ENCODE results near the gene PAMR1.

Gene PAMR1

DNA sequence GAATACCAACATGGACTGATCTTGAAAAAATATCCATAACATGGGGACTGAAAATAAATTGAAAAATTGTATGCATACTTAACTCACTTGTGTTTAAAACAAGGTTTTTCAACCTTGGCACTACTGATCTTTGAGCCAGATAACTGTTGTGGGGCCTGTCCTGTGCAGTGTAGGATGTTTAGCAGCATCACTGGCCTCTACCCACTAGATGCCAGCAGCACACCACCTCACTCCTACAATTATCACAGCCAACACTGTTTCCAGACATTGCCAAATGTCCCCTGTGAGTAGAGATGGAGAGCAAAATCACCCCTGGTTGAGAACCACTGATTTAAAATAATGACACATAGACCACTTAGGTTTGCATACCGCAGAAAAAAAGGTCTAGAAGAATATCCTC is 61.1 kb downstream of the PAMR1 start:
- H3K36me3 ChIP-seq (ENCODE audit: control insufficient read depth, insufficient read depth, low read length): no peaks in the 10 kb centered on the region
- peaks cover 3% of the 10 kb centered on the region for H3K27me3 ChIP-seq (replicated peaks; ENCODE audit: control insufficient read depth, insufficient read depth, low read length, poor library complexity, severe bottlenecking)
- no peaks in the 10 kb centered on the region for H3K4me1 ChIP-seq (ENCODE audit: control insufficient read depth, insufficient read depth, low read length, poor library complexity, severe bottlenecking)
- no peak overlapping the region for H3K4me3 ChIP-seq (ENCODE audit: insufficient read depth, low read depth, low read length, poor library complexity, severe bottlenecking)
- no peak for DNase-seq
- no peak overlapping the region for H3K27ac ChIP-seq (ENCODE audit: insufficient read depth, low read length, poor library complexity, severe bottlenecking)
- H3K9me3 ChIP-seq (ENCODE audit: control insufficient read depth, low read length): no peaks in the 10 kb centered on the region

DNA sequence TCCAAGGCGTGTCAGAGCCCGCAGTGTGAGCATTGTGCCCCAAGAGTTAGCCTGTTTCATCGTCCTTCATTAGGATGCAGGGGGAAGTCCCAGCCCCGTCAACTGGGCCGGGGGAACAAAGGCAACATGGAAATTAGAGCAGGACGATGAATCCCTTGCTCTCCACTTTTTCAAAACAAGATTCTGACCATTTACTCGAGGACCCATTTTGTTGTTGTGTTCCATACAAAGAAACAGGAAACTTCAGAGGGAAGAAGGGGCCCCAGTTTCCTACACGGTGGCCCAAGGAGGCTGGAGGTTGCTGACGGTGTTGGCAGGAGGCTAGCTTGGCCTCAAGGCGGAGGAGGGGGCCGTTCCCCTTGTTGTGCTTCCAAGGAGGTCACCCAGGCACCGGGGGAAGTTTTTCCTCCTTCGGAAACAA is 62.1 kb downstream of the PAMR1 start:
- H3K36me3 ChIP-seq (ENCODE audit: control insufficient read depth, insufficient read depth, low read length): no peaks in the 10 kb centered on the region
- H3K27me3 ChIP-seq (replicated peaks; ENCODE audit: control insufficient read depth, insufficient read depth, low read length, poor library complexity, severe bottlenecking): peaks cover 3% of the 10 kb centered on the region
- no peaks in the 10 kb centered on the region for H3K4me1 ChIP-seq (ENCODE audit: control insufficient read depth, insufficient read depth, low read length, poor library complexity, severe bottlenecking)
- H3K4me3 ChIP-seq (ENCODE audit: insufficient read depth, low read depth, low read length, poor library complexity, severe bottlenecking): no peak overlapping the region
- DNase-seq: no peak
- H3K27ac ChIP-seq (ENCODE audit: insufficient read depth, low read length, poor library complexity, severe bottlenecking): no peak overlapping the region
- H3K9me3 ChIP-seq (ENCODE audit: control insufficient read depth, low read length): no peaks in the 10 kb centered on the region

DNA sequence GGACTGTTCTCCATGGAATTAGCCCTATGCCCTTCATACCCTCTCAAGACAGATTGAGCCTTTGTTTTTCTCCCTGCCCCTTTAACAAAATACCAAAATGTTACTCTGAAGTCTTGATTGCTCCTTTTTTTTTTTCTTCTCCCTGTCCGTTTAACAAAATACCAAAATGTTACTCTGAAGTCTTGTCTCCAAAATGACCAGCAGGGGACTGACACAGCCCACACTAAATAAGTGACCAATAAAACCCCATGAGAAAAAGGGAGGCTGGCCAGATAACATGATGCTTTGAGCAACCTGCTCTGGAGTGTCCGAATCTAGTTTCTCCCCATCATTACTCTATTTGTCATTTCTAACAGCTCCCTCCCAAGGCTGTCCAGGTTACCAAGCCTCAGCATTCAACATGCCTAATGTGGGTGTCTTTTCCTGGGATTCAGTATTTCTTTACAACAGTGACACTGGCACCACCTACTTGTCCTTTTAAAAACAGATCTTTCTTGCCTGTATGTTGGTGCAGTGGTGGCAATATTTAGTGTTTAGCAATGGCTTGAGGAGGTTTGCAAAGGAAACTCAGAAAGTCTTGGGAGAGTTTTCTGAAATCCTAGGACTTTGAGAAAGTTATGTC is 63.4 kb downstream of the PAMR1 start:
- H3K27me3 ChIP-seq (replicated peaks; ENCODE audit: control insufficient read depth, insufficient read depth, low read length, poor library complexity, severe bottlenecking): peaks cover 3% of the 10 kb centered on the region
- no peaks in the 10 kb centered on the region for H3K9me3 ChIP-seq (ENCODE audit: control insufficient read depth, low read length)
- no peaks in the 10 kb centered on the region for H3K4me1 ChIP-seq (ENCODE audit: control insufficient read depth, insufficient read depth, low read length, poor library complexity, severe bottlenecking)
- no peak for DNase-seq
- H3K36me3 ChIP-seq (ENCODE audit: control insufficient read depth, insufficient read depth, low read length): no peaks in the 10 kb centered on the region
- no peak overlapping the region for H3K27ac ChIP-seq (ENCODE audit: insufficient read depth, low read length, poor library complexity, severe bottlenecking)
- H3K4me3 ChIP-seq (ENCODE audit: insufficient read depth, low read depth, low read length, poor library complexity, severe bottlenecking): no peak overlapping the region

DNA sequence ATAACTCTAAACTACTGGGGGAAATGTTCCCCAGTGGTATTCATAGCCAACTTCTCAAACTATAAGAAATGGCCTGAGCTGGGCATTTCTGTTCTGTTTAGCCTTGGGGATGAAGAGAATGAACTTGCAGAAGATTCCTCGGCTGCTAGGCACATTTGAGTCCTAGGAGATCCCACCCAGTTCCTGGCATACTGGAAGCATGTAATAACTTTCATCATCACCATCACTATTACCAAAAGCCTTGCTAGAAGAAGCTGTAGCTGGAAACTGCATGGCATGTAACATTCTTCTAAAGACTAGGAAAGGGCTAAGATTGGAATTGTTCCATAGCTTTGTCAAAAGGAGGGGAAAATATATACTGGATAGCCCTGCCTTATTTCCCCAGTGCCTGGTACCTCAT is 65.9 kb downstream of the PAMR1 start:
- H3K27me3 ChIP-seq (replicated peaks; ENCODE audit: control insufficient read depth, insufficient read depth, low read length, poor library complexity, severe bottlenecking): peaks cover 3% of the 10 kb centered on the region
- H3K4me3 ChIP-seq (ENCODE audit: insufficient read depth, low read depth, low read length, poor library complexity, severe bottlenecking): no peak overlapping the region
- H3K4me1 ChIP-seq (ENCODE audit: control insufficient read depth, insufficient read depth, low read length, poor library complexity, severe bottlenecking): no peaks in the 10 kb centered on the region
- H3K9me3 ChIP-seq (ENCODE audit: control insufficient read depth, low read length): no peaks in the 10 kb centered on the region
- no peak for DNase-seq
- H3K27ac ChIP-seq (ENCODE audit: insufficient read depth, low read length, poor library complexity, severe bottlenecking): no peak overlapping the region
- H3K36me3 ChIP-seq (ENCODE audit: control insufficient read depth, insufficient read depth, low read length): no peaks in the 10 kb centered on the region

DNA sequence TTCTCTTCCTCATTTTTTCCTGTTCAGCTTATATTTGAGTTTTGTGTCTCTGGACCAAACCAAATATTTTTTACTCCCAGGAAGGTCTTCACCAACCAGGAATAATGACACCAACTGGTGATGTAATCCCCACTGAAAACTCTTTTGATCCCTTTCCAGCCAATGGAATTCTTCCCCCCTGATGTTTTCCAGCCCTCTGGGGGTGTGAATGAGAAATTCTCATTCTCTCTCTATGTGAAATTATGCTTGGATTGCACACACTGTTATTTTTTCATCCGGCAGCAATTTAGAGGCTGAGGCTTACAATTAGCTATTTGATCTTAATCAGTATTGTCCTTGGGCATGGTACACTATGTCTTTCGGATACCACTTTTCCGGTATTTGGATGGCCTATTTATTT is 66.6 kb downstream of the PAMR1 start:
- no peaks in the 10 kb centered on the region for H3K36me3 ChIP-seq (ENCODE audit: control insufficient read depth, insufficient read depth, low read length)
- no peaks in the 10 kb centered on the region for H3K9me3 ChIP-seq (ENCODE audit: control insufficient read depth, low read length)
- H3K27me3 ChIP-seq (replicated peaks; ENCODE audit: control insufficient read depth, insufficient read depth, low read length, poor library complexity, severe bottlenecking): peaks cover 3% of the 10 kb centered on the region
- H3K4me3 ChIP-seq (ENCODE audit: insufficient read depth, low read depth, low read length, poor library complexity, severe bottlenecking): no peak overlapping the region
- H3K27ac ChIP-seq (ENCODE audit: insufficient read depth, low read length, poor library complexity, severe bottlenecking): no peak overlapping the region
- no peak for DNase-seq
- H3K4me1 ChIP-seq (ENCODE audit: control insufficient read depth, insufficient read depth, low read length, poor library complexity, severe bottlenecking): no peaks in the 10 kb centered on the region

DNA sequence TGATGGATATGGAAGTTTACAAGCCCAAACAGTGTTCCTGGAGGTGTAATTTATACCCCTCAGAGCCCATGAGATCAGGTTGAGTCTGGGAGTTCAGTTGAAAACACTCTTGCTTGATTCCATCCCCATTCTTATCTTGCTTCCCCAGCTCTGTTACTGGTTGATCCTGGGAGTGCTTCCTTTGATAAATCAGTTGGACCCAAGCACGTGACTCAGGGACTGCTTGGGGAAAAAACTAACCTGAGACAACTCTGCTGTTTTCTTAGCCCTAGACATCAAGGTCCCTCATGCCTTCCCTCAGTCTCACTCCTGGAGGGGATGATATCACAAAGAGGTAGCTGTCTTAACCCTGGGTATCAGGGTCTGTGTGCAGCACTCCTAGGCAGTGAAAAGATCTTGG is 71.1 kb downstream of the PAMR1 start:
- H3K9me3 ChIP-seq (ENCODE audit: control insufficient read depth, low read length): no peaks in the 10 kb centered on the region
- H3K27ac ChIP-seq (ENCODE audit: insufficient read depth, low read length, poor library complexity, severe bottlenecking): no peak overlapping the region
- DNase-seq: no peak
- no peak overlapping the region for H3K4me3 ChIP-seq (ENCODE audit: insufficient read depth, low read depth, low read length, poor library complexity, severe bottlenecking)
- no peaks in the 10 kb centered on the region for H3K36me3 ChIP-seq (ENCODE audit: control insufficient read depth, insufficient read depth, low read length)
- H3K4me1 ChIP-seq (ENCODE audit: control insufficient read depth, insufficient read depth, low read length, poor library complexity, severe bottlenecking): no peaks in the 10 kb centered on the region
- peaks cover 3% of the 10 kb centered on the region for H3K27me3 ChIP-seq (replicated peaks; ENCODE audit: control insufficient read depth, insufficient read depth, low read length, poor library complexity, severe bottlenecking)

DNA sequence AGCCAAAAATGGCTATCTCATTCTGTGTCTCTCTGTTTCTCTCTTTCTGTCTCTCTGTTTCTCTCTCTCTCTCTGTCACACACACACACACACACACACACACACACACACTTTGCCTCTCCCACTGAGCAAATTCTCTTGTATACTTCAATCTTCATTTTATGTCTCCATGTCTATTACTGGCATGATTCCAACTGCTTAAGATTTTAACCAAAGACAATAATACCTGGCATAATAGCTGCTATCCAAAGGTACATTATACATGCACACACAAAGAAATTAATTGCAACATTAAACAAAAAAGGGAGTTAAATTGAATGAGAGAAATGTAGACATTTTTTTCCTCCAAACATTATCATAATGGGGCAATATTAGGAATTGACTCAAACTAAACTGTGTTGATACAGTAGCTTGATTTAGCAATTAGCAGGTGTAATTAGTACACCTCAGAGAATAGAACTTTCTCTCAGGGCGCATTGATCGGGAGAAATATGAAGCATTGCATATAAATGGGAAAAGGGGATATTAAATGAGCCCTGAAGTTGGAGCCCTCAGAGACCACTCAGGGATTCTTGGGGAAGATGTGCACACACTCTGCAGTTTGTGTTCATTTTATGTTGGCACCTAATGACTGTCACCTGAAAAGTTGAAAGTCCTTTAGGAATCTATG is 88.7 kb downstream of the PAMR1 start:
- Histone ChIP-seq H3K27me3 (replicated peaks; ENCODE audit: control insufficient read depth, insufficient read depth, low read length, poor library complexity, severe bottlenecking) (no peaks in the 10 kb centered on the region), H3K9me3 (ENCODE audit: control insufficient read depth, low read length) (no peaks in the 10 kb centered on the region), H3K4me3 (ENCODE audit: insufficient read depth, low read depth, low read length, poor library complexity, severe bottlenecking) (no peak overlapping the region), H3K27ac (ENCODE audit: insufficient read depth, low read length, poor library complexity, severe bottlenecking) (no peak overlapping the region), H3K36me3 (ENCODE audit: control insufficient read depth, insufficient read depth, low read length) (no peaks in the 10 kb centered on the region), H3K4me1 (ENCODE audit: control insufficient read depth, insufficient read depth, low read length, poor library complexity, severe bottlenecking) (no peaks in the 10 kb centered on the region)
- DNase-seq: no peak

DNA sequence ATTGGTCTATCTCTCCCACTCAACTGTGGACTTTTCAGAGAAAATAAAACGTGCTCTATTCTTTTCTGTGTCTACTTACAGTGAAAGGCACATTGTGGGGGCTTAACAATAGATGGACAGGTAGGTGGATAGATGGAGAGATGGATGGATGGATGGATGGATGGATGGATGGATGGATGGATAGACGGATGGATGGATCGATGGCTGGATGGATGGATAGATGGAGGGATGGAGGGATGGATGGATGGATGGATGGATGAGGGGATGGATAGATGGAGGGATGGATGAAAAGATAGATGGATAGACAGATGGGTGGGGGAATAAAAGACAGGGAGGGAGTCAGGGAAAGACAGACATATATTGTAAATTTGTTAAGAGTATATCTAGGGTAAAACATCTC is 91.8 kb downstream of the PAMR1 start:
- H3K4me1 ChIP-seq (ENCODE audit: control insufficient read depth, insufficient read depth, low read length, poor library complexity, severe bottlenecking): no peaks in the 10 kb centered on the region
- H3K4me3 ChIP-seq (ENCODE audit: insufficient read depth, low read depth, low read length, poor library complexity, severe bottlenecking): no peak overlapping the region
- no peaks in the 10 kb centered on the region for H3K36me3 ChIP-seq (ENCODE audit: control insufficient read depth, insufficient read depth, low read length)
- H3K9me3 ChIP-seq (ENCODE audit: control insufficient read depth, low read length): no peaks in the 10 kb centered on the region
- H3K27me3 ChIP-seq (replicated peaks; ENCODE audit: control insufficient read depth, insufficient read depth, low read length, poor library complexity, severe bottlenecking): no peaks in the 10 kb centered on the region
- no peak for DNase-seq
- no peak overlapping the region for H3K27ac ChIP-seq (ENCODE audit: insufficient read depth, low read length, poor library complexity, severe bottlenecking)

DNA sequence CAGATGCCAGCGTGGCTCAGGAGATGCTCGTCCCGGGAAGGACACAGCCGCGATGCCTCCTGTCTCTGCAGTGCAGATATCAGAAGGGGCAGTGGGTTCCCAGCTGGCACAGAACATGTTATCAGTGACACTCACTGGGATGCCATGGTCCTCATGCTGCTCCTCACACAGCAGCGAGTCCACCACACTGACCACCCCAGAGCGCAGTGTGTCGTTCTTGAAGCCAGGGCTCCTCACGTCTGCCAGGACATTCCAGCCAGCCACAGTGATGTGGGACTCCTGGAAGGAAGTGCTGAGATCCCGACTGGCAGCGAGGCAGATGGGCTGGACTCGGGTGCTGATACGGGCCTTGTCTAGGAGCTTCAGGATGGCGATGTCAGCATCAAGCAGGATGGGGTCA is 93.0 kb downstream of the PAMR1 start:
- Histone ChIP-seq H3K9me3 (ENCODE audit: control insufficient read depth, low read length) (no peaks in the 10 kb centered on the region), H3K27me3 (replicated peaks; ENCODE audit: control insufficient read depth, insufficient read depth, low read length, poor library complexity, severe bottlenecking) (no peaks in the 10 kb centered on the region), H3K27ac (ENCODE audit: insufficient read depth, low read length, poor library complexity, severe bottlenecking) (no peak overlapping the region), H3K4me1 (ENCODE audit: control insufficient read depth, insufficient read depth, low read length, poor library complexity, severe bottlenecking) (no peaks in the 10 kb centered on the region), H3K36me3 (ENCODE audit: control insufficient read depth, insufficient read depth, low read length) (no peaks in the 10 kb centered on the region), H3K4me3 (ENCODE audit: insufficient read depth, low read depth, low read length, poor library complexity, severe bottlenecking) (no peak overlapping the region)
- no peak for DNase-seq

DNA sequence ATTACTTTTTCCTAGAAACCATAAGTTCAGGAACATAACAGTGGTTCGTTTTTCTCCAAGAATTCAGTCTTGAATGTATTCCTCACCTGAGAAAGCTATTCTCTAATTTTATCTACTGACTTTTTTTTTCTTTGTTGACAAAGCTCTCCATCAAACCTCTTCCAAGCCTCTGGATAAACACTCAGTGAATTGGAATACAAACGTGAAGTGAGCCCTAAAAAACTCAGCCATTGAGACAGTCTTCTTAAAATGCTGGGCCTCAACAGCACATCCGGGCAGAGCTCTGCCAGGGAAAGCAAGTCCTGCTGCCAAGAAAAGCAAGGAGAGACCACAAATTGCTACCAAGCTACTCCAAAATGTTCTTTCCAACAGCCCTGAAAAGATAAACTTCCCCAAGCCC is 98.3 kb downstream of the PAMR1 start:
- Histone ChIP-seq H3K9me3 (ENCODE audit: control insufficient read depth, low read length) (no peaks in the 10 kb centered on the region), H3K4me3 (ENCODE audit: insufficient read depth, low read depth, low read length, poor library complexity, severe bottlenecking) (no peak overlapping the region), H3K4me1 (ENCODE audit: control insufficient read depth, insufficient read depth, low read length, poor library complexity, severe bottlenecking) (no peaks in the 10 kb centered on the region), H3K36me3 (ENCODE audit: control insufficient read depth, insufficient read depth, low read length) (no peaks in the 10 kb centered on the region), H3K27me3 (replicated peaks; ENCODE audit: control insufficient read depth, insufficient read depth, low read length, poor library complexity, severe bottlenecking) (peaks cover 3% of the 10 kb centered on the region), H3K27ac (ENCODE audit: insufficient read depth, low read length, poor library complexity, severe bottlenecking) (no peak overlapping the region)
- no peak for DNase-seq
